Kidney (tissue), 14 donors: ENCODE measurements around the gene ATP12A. TPM values are rescaled to one million over a fixed set of nuclear protein-coding genes. Genes with fewer than 3 reads are reported as not detected.

Experiments
- DNase-seq, 5 donors: peaks; one replicate each; pipeline ENCODE4 v3.0.0-alpha.2; 2013 to 2020
- FAIRE-seq: peaks from 2 replicates; lab custom pipeline; 2012; peaks lifted over from hg19 to GRCh38; lab: Jason Lieb, UNC
- H3K27ac ChIP-seq, 2 donors: one replicate each; pipeline ENCODE4 v1.7.0; 2013; ENCODE audit warnings: low read depth in 2 of 2, low read length in 2 of 2, inconsistent platforms in 1 of 2
- H3K27me3 ChIP-seq: one replicate; pipeline ENCODE4 v1.7.1; 2013; ENCODE audit warnings: low read length, inconsistent platforms; ENCODE audit not compliant: control insufficient read depth, insufficient read depth
- H3K36me3 ChIP-seq, 3 donors: one replicate each; pipeline versions ENCODE4 v1.7.0 to v1.7.1; 2013; ENCODE audit warnings: low read length in 3 of 3, control low read depth in 1 of 3, inconsistent platforms in 1 of 3; ENCODE audit not compliant: insufficient read depth in 3 of 3, control insufficient read depth in 2 of 3
- H3K4me1 ChIP-seq, 3 donors: one replicate each; pipeline versions ENCODE4 v1.7.0 to v1.7.1; 2013; ENCODE audit warnings: low read length in 3 of 3, inconsistent platforms in 1 of 3, low read depth in 1 of 3; ENCODE audit not compliant: control insufficient read depth in 2 of 3, insufficient read depth in 2 of 3
- H3K4me3 ChIP-seq, 3 donors: one replicate each; pipeline versions ENCODE4 v1.7.0 to v1.8.1; 2013; ENCODE audit warnings: low read length in 3 of 3, control low read depth in 1 of 3, inconsistent platforms in 1 of 3
- H3K9ac ChIP-seq, 3 donors: one replicate each; pipeline versions ENCODE4 v1.7.0 to v1.7.1; 2013; ENCODE audit warnings: low read length in 3 of 3, control low read depth in 1 of 3, inconsistent platforms in 1 of 3
- H3K9me3 ChIP-seq, 3 donors: one replicate each; pipeline versions ENCODE4 v1.7.0 to v1.7.1; 2013; ENCODE audit warnings: low read length in 3 of 3, control low read depth in 1 of 3, inconsistent platforms in 1 of 3; ENCODE audit not compliant: control insufficient read depth in 2 of 3, insufficient read depth in 1 of 3
- CTCF ChIP-seq: IDR thresholded peaks from 3 replicates; pipeline ENCODE4 v1.5.1; 2012; ENCODE audit warnings: mild to moderate bottlenecking, moderate library complexity, borderline replicate concordance; ENCODE audit not compliant: insufficient read depth; ENCODE audit errors: extremely low read depth
- intact Hi-C: fragments of 100-400 bp; cut with DNase I; formaldehyde crosslinking; loops from one replicate; pipeline ENCODE4 v1.11.1; 2022
- polyA plus RNA-seq: library from polyadenylated mRNA; stranded (reverse); fragments of 350-450 nt; fragmentation: Illumina TruSeq; extraction: RNeasy Lipid Tissue Mini Kit (QIAGEN cat#74804); gene quantifications from one replicate; pipeline ENCODE4 v1.2.3, GENCODE V29; 2014; ENCODE audit warnings: low read depth, low replicate concordance; ENCODE audit not compliant: insufficient read depth
- total RNA-seq: library from RNA; stranded (reverse); fragmentation: NEBNext Ultra II Directional; extraction: Animal tissue kit (Norgen Biotek cat#: 25700); gene quantifications from one replicate; pipeline ENCODE4 v1.2.1, GENCODE V29; 2021
- donor health status: control.
- donor health status: control.
- donor health status: control.
- donor health status: control.
- donor health status: control.
- donor health status: DM: yes; HTN: yes; CAD: no.
- donor health status: Normal renal cell carcinoma (clear cell type).

ATP12A gene
- total and polyA plus RNA-seq, 2 donors from 2014 or later: 0.22 to 6.5 TPM

GRCh38 chr13:24670174-24670573, 10.0 kb upstream of the ATP12A start:
- DNase-seq: no peak
- Histone ChIP-seq H3K4me3 (no peak overlapping the region), H3K27me3 (no peaks in the 10 kb centered on the region), H3K9ac (no peak overlapping the region), H3K4me1 (peaks cover 0 to 6% (median 0%) of the 10 kb centered on the region in 3 donors), H3K36me3 (no peaks in the 10 kb centered on the region), H3K27ac (no peak overlapping the region), H3K9me3 (no peaks in the 10 kb centered on the region)
- no peak for FAIRE-seq
- no peak for TF ChIP-seq CTCF
- intact Hi-C loops: no loop called here

DNA sequence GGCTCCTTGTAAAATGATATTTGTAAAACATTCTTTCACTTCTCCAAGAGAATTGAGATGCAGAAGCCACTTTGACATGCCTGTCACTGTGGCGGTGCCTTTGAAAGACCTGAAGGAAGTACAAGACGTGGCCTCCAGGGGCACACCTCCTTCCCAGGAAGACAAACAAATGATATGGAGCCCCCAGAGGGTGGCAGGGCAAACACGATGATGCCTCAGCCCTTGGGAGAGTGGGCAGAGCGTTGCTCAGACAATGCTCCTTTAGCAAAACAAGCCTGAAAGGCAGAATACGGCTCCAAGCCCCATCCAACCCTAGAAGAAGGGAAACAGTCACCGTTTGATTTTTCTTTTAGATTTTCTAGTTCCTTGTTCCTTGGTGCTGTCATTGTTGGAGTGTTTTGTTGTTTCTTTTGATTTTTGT, 9.2 kb upstream of the ATP12A start:
- Histone ChIP-seq H3K27me3 (no peaks in the 10 kb centered on the region), H3K36me3 (no peaks in the 10 kb centered on the region), H3K4me3 (no peak overlapping the region), H3K4me1 (peaks cover 0 to 6% (median 0%) of the 10 kb centered on the region in 3 donors), H3K9ac (no peak overlapping the region), H3K27ac (no peak overlapping the region), H3K9me3 (no peaks in the 10 kb centered on the region)
- no peak for FAIRE-seq
- TF ChIP-seq CTCF: no peak
- DNase-seq: peak in 4 of 5 donors; percentile 62 to 79 (median 64)
- intact Hi-C loops: no loop called here

DNA sequence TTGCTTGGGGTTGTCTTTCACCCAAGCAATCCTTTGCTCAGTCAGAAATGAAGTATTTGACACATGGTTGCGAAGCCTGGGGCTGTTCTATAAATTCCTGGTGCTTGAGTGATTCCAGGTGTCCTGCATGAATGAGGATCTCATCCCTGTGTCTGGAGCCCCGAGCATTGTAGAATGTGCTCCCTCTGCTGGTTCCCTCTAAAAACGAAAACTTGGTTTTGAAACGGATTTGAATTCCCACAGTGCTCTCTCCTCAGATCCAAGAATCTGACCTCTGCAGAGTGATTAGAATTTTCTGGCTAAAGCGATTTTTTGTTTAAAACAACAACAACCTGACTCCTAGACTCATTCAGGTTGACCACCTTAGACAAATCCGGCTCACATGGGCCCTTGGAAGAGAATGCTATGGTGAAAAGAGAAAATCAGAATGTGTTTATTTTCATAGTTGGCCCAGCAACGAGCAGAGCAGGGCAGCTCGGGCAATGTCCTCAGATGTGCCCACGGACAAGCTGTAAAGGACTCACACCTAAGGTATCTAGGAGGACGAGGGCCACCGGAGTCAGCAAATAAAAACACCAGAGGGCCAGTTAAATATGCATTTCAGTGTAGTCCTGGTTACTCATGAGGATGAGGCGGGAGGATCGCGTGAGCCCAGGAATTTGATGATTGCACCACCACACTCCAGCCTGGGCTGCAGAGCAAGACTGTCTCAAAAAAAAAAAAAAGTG, 8.7 kb upstream of the ATP12A start:
- peak overlapping the region in 1 of 3 donors; percentile 11 for H3K4me3 ChIP-seq
- peak; percentile 64 for TF ChIP-seq CTCF
- intact Hi-C loops: no loop called here

More for the DNA sequence above, 8.7 kb upstream of the ATP12A start:
- FAIRE-seq (peak; percentile 54), DNase-seq (peak in 4 of 5 donors; percentile 59 to 91 (median 78))
- Histone ChIP-seq H3K9me3 (no peaks in the 10 kb centered on the region), H3K27ac (peak overlapping the region in 1 of 2 donors; percentile 36), H3K27me3 (no peaks in the 10 kb centered on the region), H3K9ac (peak overlapping the region in 1 of 3 donors; percentile 33), H3K36me3 (no peaks in the 10 kb centered on the region), H3K4me1 (peaks cover 0 to 6% (median 0%) of the 10 kb centered on the region in 3 donors)
